ENCODE data around the gene ENPP6.
"Not testable (repeated sequence)": the region's sequence is repeated elsewhere in the genome, so short reads cannot be mapped to it uniquely, and the experiment has no call there.

Gene ENPP6

GRCh38 chr4:184234155-184234554 is 16.5 kb upstream of the ENPP6 start:
- no peak for DNase-seq

- no peak for DNase-seq
These were observed 15.3 kb upstream of the ENPP6 start for GRCh38 chr4:184232975-184233374.

- DNase-seq, result no peak
These were observed 14.5 kb upstream of the ENPP6 start for GRCh38 chr4:184232202-184232601.

GRCh38 chr4:184231573-184231972 is 13.9 kb upstream of the ENPP6 start:
- DNase-seq, result no peak

- no peak for DNase-seq
These were observed 10.5 kb upstream of the ENPP6 start for GRCh38 chr4:184228056-184228705.

- no peak for DNase-seq
These were observed 1.2 kb downstream of the ENPP6 start for GRCh38 chr4:184216515-184216914.

GRCh38 chr4:184215709-184216328 is 1.9 kb downstream of the ENPP6 start:
- DNase-seq, result no peak

- DNase-seq, result no peak
These were observed 2.7 kb downstream of the ENPP6 start for GRCh38 chr4:184214931-184215330.

GRCh38 chr4:184207734-184208607 is 9.7 kb downstream of the ENPP6 start:
- DNase-seq, result not testable (repeated sequence)

GRCh38 chr4:184205243-184205642 is 12.4 kb downstream of the ENPP6 start:
- no peak for DNase-seq

GRCh38 chr4:184203300-184203699 is 14.4 kb downstream of the ENPP6 start:
- no peak for DNase-seq

GRCh38 chr4:184201179-184201578 is 16.5 kb downstream of the ENPP6 start:
- no peak for DNase-seq

- DNase-seq, result no peak
These were observed 17.4 kb downstream of the ENPP6 start for GRCh38 chr4:184200296-184200695.

GRCh38 chr4:184199780-184200179 is 17.9 kb downstream of the ENPP6 start:
- no peak for DNase-seq

- no peak for DNase-seq
These were observed 19.5 kb downstream of the ENPP6 start for GRCh38 chr4:184198190-184198589.

- no peak for DNase-seq
These were observed 20.1 kb downstream of the ENPP6 start for GRCh38 chr4:184197536-184198082.

- no peak for DNase-seq
These were observed 20.8 kb downstream of the ENPP6 start for GRCh38 chr4:184196730-184197385.

- no peak for DNase-seq
These were observed 23.8 kb downstream of the ENPP6 start for GRCh38 chr4:184193556-184194525.

GRCh38 chr4:184192933-184193332 is 24.7 kb downstream of the ENPP6 start:
- no peak for DNase-seq

- DNase-seq, result no peak
These were observed 26.4 kb downstream of the ENPP6 start for GRCh38 chr4:184191267-184191666.

GRCh38 chr4:184190711-184191110 is 27.0 kb downstream of the ENPP6 start:
- no peak for DNase-seq

- no peak for DNase-seq
These were observed 27.7 kb downstream of the ENPP6 start for GRCh38 chr4:184189966-184190365.
